SU-DHL-6 (cell line): ENCODE results near the gene ARHGEF26.

Experiments used
- CTCF ChIP-seq: fragments of 200-600 bp; sonication (generic); IDR thresholded peaks from one replicate; pipeline ENCODE4 v1.5.1; 2017; ENCODE audit warnings: antibody characterized with exemption, mild to moderate bottlenecking, low read length, moderate library complexity; ENCODE audit not compliant: insufficient read depth, poor library complexity, severe bottlenecking
- EZH2phosphoT487 ChIP-seq: fragments of 200-600 bp; sonication (generic), shearing (Covaris generic); conservative IDR thresholded peaks from 2 replicates; pipeline ENCODE4 v1.6.1; 2018; ENCODE audit warnings: mild to moderate bottlenecking, antibody characterized with exemption, low read length, moderate library complexity, mixed read lengths

- no peak for TF ChIP-seq EZH2phosphoT487
- no peak for TF ChIP-seq CTCF
Measured at GRCh38 chr3:154135511-154136173, 14.5 kb downstream of the ARHGEF26 start.
